Fibroblast of villous mesenchyme (primary cell): ENCODE results near the gene INHBE. TPM values are rescaled to one million over a fixed set of nuclear protein-coding genes. Genes with fewer than 3 reads are reported as not detected.
"Not testable (repeated sequence)": the region's sequence is repeated elsewhere in the genome, so short reads cannot be mapped to it uniquely, and the experiment has no call there.

Experiments used
- DNase-seq: peaks from one replicate; pipeline ENCODE4 v3.0.0-alpha.2; 2010; ENCODE audit warnings: low read depth
- H3K4me3 ChIP-seq: 2 replicates; pipeline ENCODE4 v1.5.1; 2011; ENCODE audit warnings: low read depth, mild to moderate bottlenecking, low read length
- CTCF ChIP-seq: IDR thresholded peaks from 2 replicates; pipeline ENCODE4 v1.5.1; 2012; ENCODE audit warnings: low read depth, mild to moderate bottlenecking, low read length; ENCODE audit not compliant: insufficient read depth
- total RNA-seq: library from RNA; depleted of rRNA; stranded (reverse); fragments of >200 nt; gene quantifications from 2 replicates; pipeline ENCODE4 v1.2.3, GENCODE V29; 2012

Gene INHBE
- total RNA-seq = 1.7 and 4.5 TPM in 2 replicates

- DNase-seq = peak; percentile 91
- peak within 1 kb of the TSS; percentile 52 for H3K4me3 ChIP-seq
- no peak for TF ChIP-seq CTCF
These were observed at the start of gene INHBE for GRCh38 chr12:57454566-57455373. Gene INHBE, plus strand, starts transcription at chr12:57455307. Its CDS starts 230 bp downstream, at chr12:57455537.

- H3K4me3 ChIP-seq = no peak overlapping the region
- TF ChIP-seq CTCF = no peak
- DNase-seq = no peak
These were observed 44.6 kb upstream of the INHBE start for GRCh38 chr12:57410534-57410933.

GRCh38 chr12:57414160-57414559, 40.9 kb upstream of the INHBE start:
- not testable (repeated sequence) for DNase-seq, H3K4me3 ChIP-seq

GRCh38 chr12:57415088-57415487, 40.0 kb upstream of the INHBE start:
- H3K4me3 ChIP-seq = no peak overlapping the region
- no peak for DNase-seq
- no peak for TF ChIP-seq CTCF

GRCh38 chr12:57416039-57416996, 38.8 kb upstream of the INHBE start:
- peak; percentile 14 for DNase-seq
- H3K4me3 ChIP-seq = no peak overlapping the region
- TF ChIP-seq CTCF = no peak

- H3K4me3 ChIP-seq = no peak overlapping the region
- no peak for DNase-seq
- TF ChIP-seq CTCF = no peak
These were observed 36.9 kb upstream of the INHBE start for GRCh38 chr12:57418255-57418654.

- H3K4me3 ChIP-seq = no peak overlapping the region
- no peak for TF ChIP-seq CTCF
- no peak for DNase-seq
These were observed 35.6 kb upstream of the INHBE start for GRCh38 chr12:57419495-57419894.
